Activated naive CD4-positive, alpha-beta T cell treated with anti-CD3 and anti-CD28 coated beads, Interleukin-2, amount 50 U/mL, for 24 hours (primary cell): ENCODE measurements around the gene RAC3.

Source experiments
- H3K27ac Mint-ChIP-seq: one replicate; pipeline ENCODE4 v1.8.0; 2021; ENCODE audit warnings: mild to moderate bottlenecking, mixed read lengths
- H3K27me3 Mint-ChIP-seq: one replicate; pipeline ENCODE4 v1.8.0; 2021; ENCODE audit warnings: mixed read lengths
- H3K36me3 Mint-ChIP-seq: one replicate; pipeline ENCODE4 v1.8.0; 2021; ENCODE audit warnings: mixed read lengths
- H3K4me1 Mint-ChIP-seq: one replicate; pipeline ENCODE4 v1.8.0; 2021; ENCODE audit warnings: mixed read lengths
- H3K4me3 Mint-ChIP-seq: one replicate; pipeline ENCODE4 v1.8.0; 2021; ENCODE audit warnings: mild to moderate bottlenecking, mixed read lengths
- H3K9me3 Mint-ChIP-seq: one replicate; pipeline ENCODE4 v1.8.0; 2021; ENCODE audit warnings: mixed read lengths

Gene RAC3

GRCh38 chr17:82051776-82052637, 20.5 kb downstream of the RAC3 start, which contains the start of the genes GPS1 and RFNG:
Gene GPS1 (plus strand): TSS chr17:82051898. CDS start chr17:82051932, 34 bp downstream.
Gene RFNG (minus strand): TSS chr17:82051811. CDS start chr17:82051766, 45 bp downstream.
- Mint-ChIP-seq H3K4me3 (peak within 1 kb of the TSS; percentile 87), H3K27me3 (no peaks in the 10 kb centered on the region), H3K9me3 (no peaks in the 10 kb centered on the region), H3K27ac (peak within 1 kb of the TSS; percentile 51), H3K4me1 (peaks cover 14% of the 10 kb centered on the region), H3K36me3 (no peaks in the 10 kb centered on the region)

DNA sequence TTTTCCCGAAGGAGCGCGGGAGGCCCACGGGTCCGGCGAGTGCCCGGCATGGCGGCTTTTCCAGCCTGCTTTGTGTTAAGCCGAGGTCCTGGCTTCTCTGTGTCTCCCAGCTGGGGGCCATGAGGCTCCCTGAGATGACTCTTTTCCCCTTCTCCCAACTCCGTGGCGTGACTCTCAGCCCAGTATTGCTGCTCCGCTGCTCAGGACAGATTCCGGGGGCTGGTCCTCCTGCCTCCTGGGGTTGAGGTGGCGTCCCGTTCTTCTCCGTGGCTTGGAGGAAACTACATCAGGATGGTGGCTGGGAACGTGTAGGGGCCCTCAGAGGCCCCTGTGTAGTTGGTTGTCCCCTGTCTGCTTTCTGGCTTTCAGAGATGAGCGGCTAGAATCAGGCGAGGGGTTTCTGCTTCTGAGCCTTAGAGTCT, 21.2 kb downstream of the RAC3 start:
- Mint-ChIP-seq H3K27ac (peak overlapping the region; percentile 46), H3K4me3 (peak overlapping the region; percentile 81), H3K4me1 (peaks cover 14% of the 10 kb centered on the region)

DNA sequence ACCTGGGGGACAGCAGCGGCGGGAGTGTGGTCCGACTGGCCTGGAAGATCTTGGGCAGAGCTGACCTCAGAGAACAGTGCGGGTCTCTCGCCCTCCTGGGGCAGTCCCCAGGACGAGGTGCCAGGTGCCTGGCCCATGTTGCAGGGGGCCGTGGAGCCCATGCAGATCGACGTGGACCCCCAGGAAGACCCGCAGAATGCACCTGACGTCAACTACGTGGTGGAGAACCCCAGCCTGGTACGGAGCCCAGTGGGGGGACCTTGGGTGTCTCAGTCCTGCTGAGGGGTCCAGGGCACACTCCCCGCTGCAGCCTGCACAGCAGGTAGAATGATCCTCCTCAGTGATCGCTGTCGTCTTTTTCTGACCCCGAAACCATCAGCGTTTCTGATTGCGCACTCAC, 21.7 kb downstream of the RAC3 start:
- Mint-ChIP-seq H3K9me3 (no peaks in the 10 kb centered on the region), H3K27ac (no peak overlapping the region), H3K4me3 (peak overlapping the region; percentile 81), H3K27me3 (no peaks in the 10 kb centered on the region), H3K36me3 (no peaks in the 10 kb centered on the region), H3K4me1 (peaks cover 14% of the 10 kb centered on the region)

More for the DNA sequence above, 21.2 kb downstream of the RAC3 start:
- Mint-ChIP-seq H3K36me3 (no peaks in the 10 kb centered on the region), H3K9me3 (no peaks in the 10 kb centered on the region), H3K27me3 (no peaks in the 10 kb centered on the region)

DNA sequence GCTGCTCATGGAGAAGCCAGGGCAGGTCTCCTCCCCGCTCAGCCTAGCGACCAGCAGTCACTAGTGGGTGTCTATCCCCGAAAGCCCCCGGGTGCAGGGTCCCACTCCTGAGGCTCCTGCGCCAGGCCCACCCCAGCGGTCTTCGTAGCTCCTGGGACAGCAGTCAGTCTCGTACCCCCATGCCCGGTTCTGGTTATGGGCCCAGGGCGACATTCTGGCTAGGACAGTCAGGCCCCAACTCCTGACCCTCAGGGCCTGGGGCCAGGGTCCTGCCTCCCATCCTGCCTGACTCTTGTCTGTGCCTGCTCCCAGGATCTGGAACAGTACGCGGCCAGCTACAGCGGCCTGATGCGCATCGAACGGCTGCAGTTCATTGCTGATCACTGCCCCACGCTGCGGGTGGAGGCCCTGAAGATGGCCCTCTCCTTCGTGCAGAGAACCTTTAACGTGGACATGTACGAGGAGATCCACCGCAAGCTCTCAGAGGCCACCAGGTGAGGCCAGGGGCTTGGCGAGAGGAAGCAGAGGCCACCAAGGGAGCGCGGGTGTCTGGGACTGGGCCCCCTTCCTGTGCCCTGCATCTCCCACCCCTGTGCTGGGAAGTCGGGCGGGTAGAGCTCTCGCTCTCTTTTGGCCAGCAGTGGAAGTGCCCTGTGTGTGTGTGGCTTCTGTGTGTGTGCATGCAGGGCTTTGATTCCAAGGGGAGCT, 22.2 kb downstream of the RAC3 start:
- Mint-ChIP-seq H3K4me1 (peaks cover 14% of the 10 kb centered on the region), H3K27ac (no peak overlapping the region), H3K36me3 (no peaks in the 10 kb centered on the region), H3K4me3 (peak overlapping the region; percentile 81), H3K9me3 (no peaks in the 10 kb centered on the region), H3K27me3 (no peaks in the 10 kb centered on the region)

DNA sequence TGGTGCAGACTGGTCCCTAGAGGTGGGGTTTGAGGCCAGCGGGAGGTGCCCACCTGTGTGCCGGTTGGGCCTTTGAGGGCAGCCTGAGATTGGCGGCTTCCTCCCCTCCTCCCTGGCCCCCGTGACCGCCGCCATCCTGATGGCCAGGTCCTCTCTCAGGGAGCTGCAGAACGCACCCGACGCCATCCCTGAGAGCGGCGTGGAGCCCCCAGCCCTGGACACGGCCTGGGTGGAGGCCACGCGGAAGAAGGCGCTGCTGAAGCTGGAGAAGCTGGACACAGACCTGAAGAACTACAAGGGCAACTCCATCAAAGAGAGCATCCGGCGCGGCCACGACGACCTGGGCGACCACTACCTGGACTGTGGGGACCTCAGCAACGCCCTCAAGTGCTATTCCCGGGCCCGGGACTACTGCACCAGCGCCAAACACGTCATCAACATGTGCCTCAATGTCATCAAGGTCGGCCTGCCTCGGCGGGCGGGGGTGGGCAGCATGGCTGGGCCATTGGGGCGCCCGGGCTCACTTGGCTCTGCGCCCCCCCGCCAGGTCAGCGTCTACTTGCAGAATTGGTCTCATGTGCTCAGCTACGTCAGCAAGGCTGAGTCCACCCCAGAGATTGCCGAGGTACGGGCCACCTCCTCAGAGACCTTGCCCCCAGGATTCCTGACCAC, 23.0 kb downstream of the RAC3 start:
- H3K36me3 Mint-ChIP-seq: no peaks in the 10 kb centered on the region

GRCh38 chr17:82055023-82055964, 23.8 kb downstream of the RAC3 start:
- no peak overlapping the region for H3K4me3 Mint-ChIP-seq
- no peaks in the 10 kb centered on the region for H3K27me3 Mint-ChIP-seq
- H3K4me1 Mint-ChIP-seq: peaks cover 14% of the 10 kb centered on the region
- H3K36me3 Mint-ChIP-seq: no peaks in the 10 kb centered on the region
- H3K9me3 Mint-ChIP-seq: no peaks in the 10 kb centered on the region
- H3K27ac Mint-ChIP-seq: no peak overlapping the region

More for the DNA sequence above, 23.0 kb downstream of the RAC3 start:
- no peaks in the 10 kb centered on the region for H3K27me3 Mint-ChIP-seq
- no peaks in the 10 kb centered on the region for H3K9me3 Mint-ChIP-seq
- H3K27ac Mint-ChIP-seq: no peak overlapping the region
- H3K4me1 Mint-ChIP-seq: peaks cover 14% of the 10 kb centered on the region
- H3K4me3 Mint-ChIP-seq: no peak overlapping the region

DNA sequence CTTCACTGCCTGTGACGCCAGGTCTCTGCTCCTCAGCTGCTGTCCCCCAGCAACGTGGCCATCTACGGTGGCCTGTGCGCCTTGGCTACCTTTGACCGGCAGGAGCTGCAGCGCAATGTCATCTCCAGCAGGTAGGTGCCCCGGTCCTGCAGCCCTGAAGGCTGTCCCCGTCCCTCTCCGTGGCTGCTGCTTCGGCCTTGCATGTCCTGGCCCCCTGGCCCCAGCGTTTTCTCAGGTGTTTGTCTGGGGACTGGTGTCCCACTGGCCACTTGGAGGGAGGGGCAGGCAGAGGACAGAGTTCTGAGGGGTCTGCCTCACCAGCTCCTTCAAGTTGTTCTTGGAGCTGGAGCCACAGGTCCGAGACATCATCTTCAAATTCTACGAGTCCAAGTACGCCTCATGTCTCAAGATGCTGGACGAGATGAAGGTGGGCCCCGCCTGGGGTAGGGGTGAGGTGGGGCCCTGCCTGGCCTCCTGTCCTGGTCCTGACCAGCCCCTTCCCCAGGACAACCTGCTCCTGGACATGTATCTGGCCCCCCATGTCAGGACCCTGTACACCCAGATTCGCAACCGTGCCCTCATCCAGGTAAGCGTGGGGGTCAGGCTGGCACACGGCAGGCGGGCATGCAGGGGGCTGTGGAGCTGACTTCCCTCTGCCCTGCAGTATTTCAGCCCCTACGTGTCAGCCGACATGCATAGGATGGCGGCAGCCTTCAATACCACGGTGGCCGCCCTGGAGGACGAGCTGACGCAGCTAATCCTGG, 24.7 kb downstream of the RAC3 start:
- Mint-ChIP-seq H3K4me1 (peaks cover 7% of the 10 kb centered on the region), H3K27me3 (no peaks in the 10 kb centered on the region), H3K36me3 (no peaks in the 10 kb centered on the region), H3K4me3 (no peak overlapping the region), H3K27ac (no peak overlapping the region), H3K9me3 (no peaks in the 10 kb centered on the region)

GRCh38 chr17:82056729-82057621, 25.5 kb downstream of the RAC3 start:
- H3K27me3 Mint-ChIP-seq: no peaks in the 10 kb centered on the region
- no peak overlapping the region for H3K27ac Mint-ChIP-seq
- no peaks in the 10 kb centered on the region for H3K9me3 Mint-ChIP-seq
- H3K4me3 Mint-ChIP-seq: no peak overlapping the region
- H3K4me1 Mint-ChIP-seq: peaks cover 7% of the 10 kb centered on the region
- H3K36me3 Mint-ChIP-seq: no peaks in the 10 kb centered on the region

DNA sequence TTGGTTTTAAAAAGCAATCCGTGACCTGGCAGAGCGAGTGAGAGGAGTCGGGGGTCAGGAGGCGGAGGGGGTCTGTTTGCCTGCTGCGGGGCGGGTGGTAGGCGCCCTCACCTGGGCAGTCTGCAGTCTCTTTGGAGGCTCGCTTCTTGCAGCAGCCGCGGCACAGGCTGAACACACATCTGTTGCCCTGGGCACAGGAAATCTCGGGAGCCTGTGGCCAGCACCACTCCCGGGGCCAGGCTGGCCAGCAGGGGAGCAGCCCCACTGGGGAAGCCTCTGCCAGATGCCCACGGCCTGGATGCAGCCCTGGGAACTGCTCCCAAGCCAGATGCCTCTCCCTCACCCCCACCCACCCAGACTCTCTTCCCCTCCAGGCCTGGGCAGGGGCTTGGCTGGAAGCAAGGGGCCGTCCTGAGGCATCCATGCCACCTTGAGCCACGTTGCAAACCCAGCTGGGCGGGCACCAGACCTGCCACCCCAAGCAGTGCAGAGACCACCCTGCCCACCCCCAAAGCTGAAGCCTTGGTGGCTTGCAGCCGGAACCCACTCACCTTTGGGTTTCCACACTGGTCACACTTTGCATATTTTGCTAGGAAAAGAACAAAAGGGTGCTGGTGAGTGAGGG, 26.9 kb downstream of the RAC3 start:
- peaks cover 4% of the 10 kb centered on the region for H3K4me1 Mint-ChIP-seq
- no peaks in the 10 kb centered on the region for H3K36me3 Mint-ChIP-seq
- no peaks in the 10 kb centered on the region for H3K9me3 Mint-ChIP-seq
- H3K4me3 Mint-ChIP-seq: no peak overlapping the region
- no peaks in the 10 kb centered on the region for H3K27me3 Mint-ChIP-seq
- no peak overlapping the region for H3K27ac Mint-ChIP-seq

DNA sequence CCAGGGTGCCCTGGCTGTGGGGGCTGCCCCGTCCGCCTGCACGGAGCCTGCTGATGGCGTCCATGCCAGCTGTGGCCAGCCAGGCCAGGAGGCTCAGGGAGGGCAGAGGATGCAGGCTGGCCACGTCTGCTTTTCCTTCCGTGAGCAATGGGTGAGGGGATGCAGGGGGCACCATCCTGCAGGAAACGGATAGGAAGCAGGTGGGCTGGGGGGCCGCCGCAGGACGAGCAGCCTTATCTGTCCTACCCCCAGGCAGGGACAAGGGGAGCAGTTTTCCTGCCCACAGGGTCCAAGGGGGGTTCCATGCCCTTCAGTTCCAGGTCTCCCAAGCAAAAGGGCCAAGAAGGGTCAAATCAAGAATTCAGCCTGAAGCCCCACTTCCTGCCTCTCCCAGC, 27.4 kb downstream of the RAC3 start:
- Mint-ChIP-seq H3K4me3 (no peak overlapping the region), H3K4me1 (peaks cover 3% of the 10 kb centered on the region), H3K36me3 (no peaks in the 10 kb centered on the region), H3K27me3 (no peaks in the 10 kb centered on the region), H3K27ac (no peak overlapping the region), H3K9me3 (no peaks in the 10 kb centered on the region)

DNA sequence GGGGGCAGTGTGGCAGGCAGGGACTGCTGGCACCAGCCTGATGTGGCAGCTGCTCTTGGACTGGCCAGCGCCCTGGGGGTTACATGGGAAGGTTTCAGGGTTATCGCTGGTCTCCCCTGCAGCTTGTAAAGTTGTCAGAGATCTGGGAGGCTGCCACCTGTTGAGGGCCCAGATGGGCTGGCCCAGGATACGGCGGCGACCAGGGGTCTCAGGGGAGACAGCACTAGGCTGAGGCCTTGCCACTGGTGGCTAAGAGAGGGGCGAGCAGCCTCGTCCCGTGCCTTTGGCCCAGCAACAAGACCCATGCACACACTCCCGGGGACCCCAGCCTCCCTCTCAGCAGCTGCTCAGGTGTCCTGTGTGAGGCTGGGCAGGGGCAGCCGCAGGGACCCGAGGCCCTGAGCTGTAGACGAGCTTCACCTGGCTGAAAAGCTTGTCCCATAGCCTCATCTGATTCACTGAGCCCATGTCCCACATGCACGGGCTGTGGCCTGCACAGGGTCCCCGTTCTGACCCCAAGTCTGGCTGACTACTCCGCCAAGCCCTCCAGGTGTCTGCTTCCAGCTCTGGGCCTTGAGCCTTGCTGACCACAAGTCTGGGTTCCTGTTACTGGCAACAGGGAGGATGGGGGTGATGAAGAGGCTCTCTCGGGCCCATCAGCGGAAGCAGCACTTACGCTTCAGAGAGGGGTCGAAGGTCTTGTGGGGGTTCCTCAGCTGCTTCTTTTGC, 28.0 kb downstream of the RAC3 start:
- Mint-ChIP-seq H3K27ac (no peak overlapping the region), H3K4me1 (peaks cover 3% of the 10 kb centered on the region), H3K9me3 (no peaks in the 10 kb centered on the region), H3K36me3 (no peaks in the 10 kb centered on the region), H3K4me3 (no peak overlapping the region), H3K27me3 (no peaks in the 10 kb centered on the region)

DNA sequence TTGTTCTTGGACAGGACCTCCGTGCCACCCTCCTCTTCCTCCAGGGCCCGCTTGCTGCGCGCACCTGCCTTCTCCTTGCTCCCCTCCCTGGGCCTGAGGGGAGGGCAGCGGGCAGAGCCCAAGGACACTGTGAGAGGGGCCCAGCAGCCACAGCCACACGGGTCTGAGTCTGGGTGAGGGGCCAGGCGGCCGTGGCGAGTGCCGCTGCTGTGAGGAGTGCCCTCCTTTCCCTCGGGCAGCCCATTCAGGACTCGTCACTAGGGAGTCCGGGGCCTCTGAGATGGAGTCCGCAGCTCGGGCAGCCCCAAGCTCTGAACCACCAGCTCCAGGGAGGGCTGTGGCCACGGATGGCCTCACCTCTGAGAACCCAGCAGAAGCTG, 28.5 kb downstream of the RAC3 start:
- Mint-ChIP-seq H3K27me3 (no peaks in the 10 kb centered on the region), H3K9me3 (no peaks in the 10 kb centered on the region), H3K4me3 (no peak overlapping the region), H3K4me1 (peaks cover 3% of the 10 kb centered on the region), H3K27ac (no peak overlapping the region), H3K36me3 (no peaks in the 10 kb centered on the region)

DNA sequence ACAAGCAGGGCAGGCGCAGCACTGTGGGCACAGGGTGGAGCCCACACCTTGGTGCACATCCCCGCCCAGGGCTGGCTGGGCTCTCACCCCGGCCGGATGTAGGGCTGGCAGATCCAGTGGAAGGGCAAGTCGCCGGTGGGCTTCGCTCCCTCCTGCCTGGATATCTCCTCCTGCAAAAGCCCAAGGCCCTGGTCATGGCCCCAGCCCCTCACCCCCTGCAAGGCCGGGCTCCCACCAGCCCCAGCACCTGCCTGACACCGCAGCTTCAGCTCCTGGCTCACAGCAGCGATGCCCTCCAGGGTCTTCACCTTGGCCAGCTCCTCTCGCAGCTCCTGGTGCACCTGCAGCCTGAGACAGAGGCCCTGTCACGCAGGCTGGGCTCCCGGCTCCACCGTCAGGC, 29.1 kb downstream of the RAC3 start:
- Mint-ChIP-seq H3K27ac (no peak overlapping the region), H3K4me1 (peaks cover 3% of the 10 kb centered on the region), H3K9me3 (no peaks in the 10 kb centered on the region), H3K27me3 (no peaks in the 10 kb centered on the region), H3K36me3 (no peaks in the 10 kb centered on the region), H3K4me3 (no peak overlapping the region)
